IPS-18a (cell line): ENCODE measurements around the gene ST6GALNAC2.
"Not testable (repeated sequence)": the region's sequence is repeated elsewhere in the genome, so short reads cannot be mapped to it uniquely, and the experiment has no call there.

ENCODE experiments used
- H3K27ac ChIP-seq: one replicate; pipeline ENCODE4 v1.5.1; 2013; ENCODE audit warnings: low read length
- H3K27me3 ChIP-seq: one replicate; pipeline ENCODE4 v1.6.1; 2013; ENCODE audit warnings: mild to moderate bottlenecking, low read length; ENCODE audit not compliant: control insufficient read depth, insufficient read depth
- H3K36me3 ChIP-seq: one replicate; pipeline ENCODE4 v1.6.1; 2013; ENCODE audit warnings: low read depth, low read length; ENCODE audit not compliant: control insufficient read depth
- H3K4me1 ChIP-seq: one replicate; pipeline ENCODE4 v1.6.1; 2013; ENCODE audit warnings: low read depth, low read length; ENCODE audit not compliant: control insufficient read depth
- H3K4me3 ChIP-seq: one replicate; pipeline ENCODE4 v1.5.1; 2013; ENCODE audit warnings: low read length
- H3K9ac ChIP-seq: one replicate; pipeline ENCODE4 v1.6.1; 2013; ENCODE audit warnings: mild to moderate bottlenecking, low read length, moderate library complexity
- H3K9me3 ChIP-seq: one replicate; pipeline ENCODE4 v1.6.1; 2013; ENCODE audit warnings: low read depth, low read length; ENCODE audit not compliant: control insufficient read depth

The ST6GALNAC2 gene

DNA sequence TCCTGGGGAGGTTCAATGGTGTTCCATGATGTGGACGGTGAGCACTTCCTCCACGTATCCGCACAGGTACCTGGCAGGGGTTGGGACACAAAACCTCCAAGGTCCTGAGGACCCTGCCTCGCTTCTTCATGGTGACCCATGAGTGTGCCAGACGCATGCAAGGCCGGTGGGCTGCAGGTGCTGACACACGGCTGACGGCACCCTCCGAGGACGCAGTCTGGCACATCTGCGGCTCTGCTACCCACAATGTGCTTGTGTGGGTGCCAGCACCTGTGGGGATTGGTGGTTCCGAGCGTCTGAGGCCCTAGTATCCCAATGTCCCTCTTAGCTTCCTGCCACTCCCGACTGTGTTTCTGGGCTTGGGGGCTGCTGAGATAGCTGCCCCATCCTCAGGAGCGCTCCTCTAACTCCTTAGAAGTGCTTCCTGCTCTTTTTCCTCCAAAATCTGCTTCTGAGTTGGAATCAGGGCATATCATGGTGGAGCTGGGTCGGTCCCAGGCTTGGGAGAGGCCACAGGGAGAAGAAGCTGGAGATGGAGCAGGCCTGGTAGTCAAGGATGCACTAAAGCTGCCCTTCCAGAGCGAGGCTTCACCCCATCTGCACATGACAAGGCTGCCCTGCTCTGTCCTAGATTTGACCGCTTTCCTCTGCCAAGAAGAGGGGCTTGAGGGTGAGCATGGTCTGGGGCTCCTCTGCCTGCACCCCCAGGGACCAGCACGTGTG is 49.7 kb downstream of the ST6GALNAC2 start:
- H3K9me3 ChIP-seq, result no peaks in the 10 kb centered on the region
- H3K27me3 ChIP-seq, result peaks cover 48% of the 10 kb centered on the region
- H3K27ac ChIP-seq, result no peak overlapping the region
- no peaks in the 10 kb centered on the region for H3K36me3 ChIP-seq
- peaks cover 5% of the 10 kb centered on the region for H3K4me1 ChIP-seq
- no peak overlapping the region for H3K9ac ChIP-seq
- H3K4me3 ChIP-seq, result no peak overlapping the region

DNA sequence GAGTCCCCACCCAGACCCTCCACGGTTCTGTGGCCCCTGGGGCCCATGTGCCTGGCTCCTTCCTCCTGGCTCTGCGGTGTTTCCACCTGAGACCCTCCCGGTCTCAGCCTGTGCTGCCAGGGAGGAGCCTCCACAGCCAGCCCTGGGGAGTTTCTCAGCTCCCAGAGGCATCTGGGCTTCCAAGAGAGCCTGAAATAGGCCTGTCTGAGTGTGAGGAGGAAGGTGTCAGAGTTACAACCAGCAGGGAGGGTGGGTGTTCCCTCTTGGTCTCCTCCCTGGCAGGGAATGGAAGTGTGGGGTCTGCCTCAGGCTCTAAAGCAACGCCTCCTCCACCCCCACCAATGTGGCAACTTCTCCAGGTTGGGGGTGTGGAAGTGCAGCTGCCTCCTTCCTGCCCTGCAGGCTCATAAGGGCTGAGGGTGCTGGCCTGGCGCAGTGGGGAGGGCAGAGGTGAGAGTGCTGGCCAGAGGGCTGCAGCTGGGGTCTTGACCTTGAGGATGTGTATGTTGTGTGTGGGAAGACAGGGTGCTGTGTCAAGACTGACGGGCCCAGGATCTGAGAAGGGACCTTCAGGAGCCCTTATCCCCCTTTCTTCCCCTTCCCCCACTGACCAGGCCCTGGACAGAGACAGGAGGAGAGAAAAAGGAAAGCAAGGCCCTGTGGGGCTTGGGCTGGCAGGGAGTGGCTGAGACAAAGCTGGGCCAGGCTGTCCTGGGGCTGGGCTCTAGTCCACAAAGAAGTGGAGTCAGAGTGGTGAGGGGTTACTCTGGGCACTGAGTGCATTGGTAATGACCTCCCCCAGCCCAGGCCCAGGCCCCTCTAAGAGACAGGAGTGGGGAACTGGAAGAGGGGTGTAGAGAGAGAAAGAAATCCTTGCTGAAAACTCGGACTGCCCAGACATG is 50.6 kb downstream of the ST6GALNAC2 start:
- no peak overlapping the region for H3K9ac ChIP-seq
- H3K27ac ChIP-seq, result no peak overlapping the region
- no peak overlapping the region for H3K4me3 ChIP-seq
- no peaks in the 10 kb centered on the region for H3K4me1 ChIP-seq
- no peaks in the 10 kb centered on the region for H3K9me3 ChIP-seq
- H3K27me3 ChIP-seq, result peaks cover 47% of the 10 kb centered on the region
- no peaks in the 10 kb centered on the region for H3K36me3 ChIP-seq

DNA sequence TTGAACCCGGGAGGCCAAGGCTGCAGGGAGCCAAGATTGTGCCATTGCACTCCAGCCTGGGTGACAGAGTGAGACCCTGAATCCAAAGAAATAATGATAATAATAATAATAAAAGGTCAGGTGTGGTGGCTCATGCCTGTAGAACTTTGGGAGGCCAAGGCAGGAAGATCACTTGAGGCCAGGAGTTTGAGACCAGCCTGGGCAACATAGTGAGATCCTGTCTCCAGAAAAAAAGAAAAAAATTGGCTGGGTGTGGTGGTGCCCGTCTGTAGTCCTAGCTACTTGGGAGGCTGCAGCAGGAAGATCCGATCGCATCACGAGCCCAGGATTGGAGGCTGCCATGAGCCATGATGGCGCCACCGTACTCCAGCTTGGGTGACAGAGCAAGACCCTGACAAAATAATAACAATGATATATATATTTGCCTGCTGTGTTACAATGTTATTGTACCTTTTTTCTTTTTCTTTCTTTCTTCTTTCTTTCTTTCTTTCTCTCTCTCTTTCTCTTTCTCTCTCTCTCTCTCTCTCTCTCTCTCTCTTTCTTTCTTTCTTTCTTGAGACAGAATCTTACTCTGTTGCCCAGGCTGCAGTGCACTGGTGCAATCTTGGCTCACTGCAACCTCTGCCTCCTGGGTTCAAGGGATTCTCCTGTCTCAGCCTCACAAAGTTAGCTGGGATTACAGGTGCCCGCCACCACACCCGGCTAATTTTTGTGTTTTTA is 51.9 kb downstream of the ST6GALNAC2 start:
- not testable (repeated sequence) for H3K27ac ChIP-seq, H3K4me3 ChIP-seq, H3K36me3 ChIP-seq, H3K9me3 ChIP-seq, H3K4me1 ChIP-seq, H3K9ac ChIP-seq
- H3K27me3 ChIP-seq, result peaks cover 35% of the 10 kb centered on the region

DNA sequence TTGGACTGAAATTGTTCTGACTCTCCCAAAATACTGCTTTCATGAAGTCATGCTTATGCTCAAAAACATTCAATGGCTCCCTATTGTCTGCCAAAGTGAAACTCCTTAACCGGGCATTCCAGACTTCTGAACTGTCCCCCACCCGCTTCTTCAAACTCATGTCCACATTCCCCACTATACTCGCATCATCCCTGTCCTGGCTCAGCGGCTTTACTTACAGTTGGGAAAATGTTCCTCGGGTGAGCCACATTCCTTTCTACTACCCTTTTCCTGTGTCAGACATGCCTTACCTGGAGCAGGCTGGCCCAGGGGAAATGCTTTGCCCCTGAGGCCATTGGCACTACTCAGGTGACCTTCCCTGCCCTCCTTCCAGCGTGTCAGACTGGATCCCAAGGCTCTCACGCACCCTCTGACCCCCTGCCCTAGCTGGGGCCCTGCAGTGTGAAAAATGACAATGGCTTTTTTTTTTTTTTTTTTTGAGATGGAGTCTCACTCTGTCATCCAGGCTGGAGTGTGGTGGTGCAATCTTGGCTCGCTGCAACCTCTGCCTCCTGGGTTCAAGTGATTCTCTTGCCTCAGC is 53.5 kb downstream of the ST6GALNAC2 start:
- H3K36me3 ChIP-seq, result no peaks in the 10 kb centered on the region
- H3K27me3 ChIP-seq, result peaks cover 20% of the 10 kb centered on the region
- no peaks in the 10 kb centered on the region for H3K9me3 ChIP-seq
- no peak overlapping the region for H3K4me3 ChIP-seq
- no peak overlapping the region for H3K9ac ChIP-seq
- H3K4me1 ChIP-seq, result peaks cover 6% of the 10 kb centered on the region
- H3K27ac ChIP-seq, result no peak overlapping the region

DNA sequence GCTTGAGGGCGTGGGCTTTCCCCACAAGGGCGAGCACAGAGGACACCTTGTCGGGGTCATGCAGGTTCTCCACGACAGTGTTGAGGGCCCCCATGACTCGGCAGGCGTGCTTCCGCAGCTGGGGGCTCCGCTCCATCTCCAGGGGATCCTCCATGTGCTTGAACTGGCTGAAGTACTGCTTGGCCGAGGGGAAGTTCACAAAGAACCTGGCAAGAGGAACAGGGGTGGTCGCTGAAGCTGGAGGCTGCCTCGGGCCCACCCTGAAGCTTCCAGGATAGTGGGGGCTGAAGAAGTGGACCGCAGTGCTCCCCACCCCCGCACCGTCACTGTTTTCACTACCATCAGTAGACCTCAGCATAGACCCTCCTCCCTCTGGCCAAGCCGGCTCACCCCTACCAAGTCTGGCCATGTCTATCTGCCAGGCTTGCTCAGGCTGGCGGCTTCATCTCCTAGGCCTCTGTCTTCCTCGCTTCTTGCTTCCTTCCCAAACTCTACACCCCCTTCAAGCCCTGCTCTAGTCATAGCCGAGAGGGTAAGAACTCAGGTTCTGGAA is 54.1 kb downstream of the ST6GALNAC2 start:
- H3K27ac ChIP-seq, result no peak overlapping the region
- H3K27me3 ChIP-seq, result peaks cover 14% of the 10 kb centered on the region
- H3K36me3 ChIP-seq, result no peaks in the 10 kb centered on the region
- no peak overlapping the region for H3K9ac ChIP-seq
- H3K4me3 ChIP-seq, result no peak overlapping the region
- peaks cover 6% of the 10 kb centered on the region for H3K4me1 ChIP-seq
- no peaks in the 10 kb centered on the region for H3K9me3 ChIP-seq

DNA sequence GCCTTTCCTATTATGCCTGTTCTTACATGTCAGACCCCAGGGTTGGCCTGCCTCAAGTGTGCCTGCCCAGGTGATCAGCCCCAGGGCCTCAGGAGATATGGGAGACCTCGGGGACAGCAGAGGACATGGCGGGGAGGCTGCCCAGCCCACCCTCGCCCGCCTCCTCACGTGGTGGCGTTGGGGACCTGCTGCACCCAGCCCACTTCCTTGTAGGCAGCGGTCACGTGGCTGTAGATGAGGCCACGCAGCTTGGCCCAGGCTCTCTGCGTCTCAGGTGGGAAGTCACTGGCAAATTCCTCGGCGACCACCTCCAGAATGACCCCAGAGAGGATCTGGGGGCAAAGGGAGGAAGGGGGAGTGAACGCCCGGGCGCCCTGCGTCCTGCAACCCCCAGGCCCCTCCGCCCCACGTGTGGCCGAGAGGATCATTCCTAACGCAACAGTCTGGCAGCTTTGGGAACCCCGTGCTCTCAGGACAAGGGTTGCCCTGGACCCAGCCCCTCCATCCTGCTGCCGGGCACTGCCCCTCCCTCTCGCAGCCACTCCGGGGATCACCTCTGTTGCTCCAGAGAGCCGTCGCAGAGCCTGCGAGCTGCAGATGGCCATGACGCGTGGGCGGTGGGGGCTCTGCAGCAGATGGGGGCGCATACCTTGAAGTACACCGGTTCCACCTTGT is 54.7 kb downstream of the ST6GALNAC2 start:
- Histone ChIP-seq H3K9ac (no peak overlapping the region), H3K4me3 (no peak overlapping the region), H3K27ac (no peak overlapping the region), H3K4me1 (peaks cover 6% of the 10 kb centered on the region), H3K36me3 (no peaks in the 10 kb centered on the region), H3K27me3 (peaks cover 7% of the 10 kb centered on the region), H3K9me3 (no peaks in the 10 kb centered on the region)

DNA sequence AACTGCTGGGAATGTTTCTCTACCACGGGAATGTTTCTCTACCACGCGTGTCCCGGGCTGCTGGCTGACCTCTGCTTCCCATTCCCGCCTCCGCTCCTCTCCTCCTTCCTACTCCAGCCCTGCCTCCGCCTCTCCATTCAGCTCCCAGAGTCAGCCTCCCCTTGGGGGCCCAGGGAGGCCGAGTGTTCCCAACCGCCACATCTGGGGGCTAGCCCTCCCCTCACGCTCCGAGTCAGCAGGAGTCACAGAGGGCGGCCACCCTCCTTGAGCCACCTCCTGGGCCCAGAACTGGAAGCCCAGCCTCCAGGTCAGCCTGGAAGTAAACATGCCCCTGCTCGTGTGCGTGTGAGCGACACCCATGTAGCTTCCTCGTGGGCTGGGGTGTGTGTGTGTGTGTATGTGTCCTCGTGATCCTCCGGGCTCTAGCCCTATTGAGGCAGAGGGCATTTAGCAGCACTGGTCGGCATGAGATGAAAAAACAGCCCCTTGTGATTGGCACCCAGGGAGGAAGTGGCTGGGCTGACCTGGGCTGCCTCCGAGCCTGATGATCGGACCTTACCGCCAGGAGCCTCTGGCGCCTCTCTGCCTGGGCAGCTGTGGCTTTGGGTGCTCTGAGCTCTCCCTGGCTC is 55.5 kb downstream of the ST6GALNAC2 start:
- Histone ChIP-seq H3K27me3 (peaks cover 1% of the 10 kb centered on the region), H3K9ac (no peak overlapping the region), H3K4me1 (peaks cover 6% of the 10 kb centered on the region), H3K4me3 (no peak overlapping the region), H3K36me3 (no peaks in the 10 kb centered on the region), H3K27ac (no peak overlapping the region), H3K9me3 (no peaks in the 10 kb centered on the region)

DNA sequence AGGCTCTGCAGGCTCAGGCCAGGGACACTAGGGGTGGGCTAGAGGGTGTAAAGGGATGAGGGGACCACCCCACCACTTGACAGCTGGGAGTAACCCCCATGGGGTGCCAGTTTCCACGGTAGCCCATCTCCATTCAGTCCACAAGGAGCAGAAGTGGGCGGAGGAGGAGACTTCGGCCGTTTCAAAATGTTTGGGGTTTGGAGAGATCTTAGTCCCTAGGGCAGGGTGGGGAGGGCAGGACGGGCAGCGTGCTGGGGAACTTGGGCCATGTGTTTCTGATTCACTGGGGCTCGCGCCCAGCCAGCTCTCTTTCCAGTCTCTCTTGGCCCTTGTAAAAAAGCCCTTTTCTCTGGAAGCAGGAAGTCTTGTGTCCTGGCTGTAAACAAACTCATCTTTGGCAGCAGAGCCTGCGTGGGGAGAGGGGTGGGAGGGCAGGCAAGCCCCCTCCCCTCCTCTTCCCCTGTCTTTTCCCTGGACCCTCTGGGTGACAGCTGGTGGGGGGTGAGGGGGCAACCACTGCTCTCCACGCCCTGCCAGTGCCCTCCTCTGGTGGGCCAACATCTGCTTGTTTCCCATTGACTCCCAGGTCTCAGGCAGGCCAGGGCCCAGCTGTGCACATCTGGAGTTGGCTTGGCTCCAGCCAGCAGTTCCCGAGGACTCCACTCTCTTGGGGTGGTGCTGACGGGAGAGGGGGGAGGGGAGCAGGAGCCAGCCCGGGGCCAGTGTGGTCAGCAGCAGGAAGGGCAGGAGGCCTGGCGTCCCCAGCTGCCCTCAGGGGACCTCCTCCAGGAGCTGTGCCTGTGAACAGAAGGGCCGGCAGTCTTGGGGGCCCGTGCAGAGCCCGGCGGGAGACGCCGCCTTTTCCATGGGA is 56.2 kb downstream of the ST6GALNAC2 start:
- no peak overlapping the region for H3K9ac ChIP-seq
- no peaks in the 10 kb centered on the region for H3K9me3 ChIP-seq
- H3K4me1 ChIP-seq, result peaks cover 6% of the 10 kb centered on the region
- H3K27ac ChIP-seq, result no peak overlapping the region
- no peaks in the 10 kb centered on the region for H3K36me3 ChIP-seq
- no peak overlapping the region for H3K4me3 ChIP-seq
- no peaks in the 10 kb centered on the region for H3K27me3 ChIP-seq

DNA sequence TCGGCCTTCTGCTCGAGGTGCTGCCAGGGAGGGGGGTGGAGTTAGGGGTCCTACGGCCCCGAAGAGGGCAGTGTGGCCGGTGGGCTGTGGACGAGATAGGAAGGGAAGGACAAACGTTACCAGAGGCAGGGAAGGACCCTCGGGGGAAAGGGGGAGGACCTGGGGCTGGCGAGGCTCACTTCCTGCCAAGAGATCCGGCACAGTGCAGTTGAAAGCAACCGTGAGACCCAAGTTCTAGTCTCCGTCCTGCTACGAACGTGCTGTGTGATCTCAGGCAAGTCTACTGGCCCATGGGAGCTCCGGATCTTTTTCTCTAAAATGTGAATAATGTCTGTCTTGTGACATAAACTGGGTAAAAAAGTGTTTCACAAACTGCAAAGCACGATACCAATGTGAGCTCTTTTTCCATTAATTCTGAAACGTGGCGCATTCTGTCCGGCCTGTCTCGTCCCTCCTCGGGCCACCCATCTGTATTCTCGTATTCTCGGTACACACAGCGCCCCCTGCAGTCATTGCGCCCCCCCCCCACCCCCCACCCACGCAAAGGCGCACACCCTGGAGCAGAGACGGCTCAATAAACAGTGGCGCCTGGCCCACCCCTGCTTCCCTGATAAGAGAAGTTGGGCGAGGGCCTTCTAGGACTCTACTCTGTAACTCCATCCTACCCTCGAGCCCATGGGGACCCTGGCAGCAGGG is 57.0 kb downstream of the ST6GALNAC2 start:
- no peak overlapping the region for H3K4me3 ChIP-seq

More for the DNA sequence above, 57.0 kb downstream of the ST6GALNAC2 start:
- H3K27ac ChIP-seq, result no peak overlapping the region
- no peaks in the 10 kb centered on the region for H3K36me3 ChIP-seq
- no peak overlapping the region for H3K9ac ChIP-seq
- peaks cover 2% of the 10 kb centered on the region for H3K27me3 ChIP-seq
- no peaks in the 10 kb centered on the region for H3K9me3 ChIP-seq
- peaks cover 6% of the 10 kb centered on the region for H3K4me1 ChIP-seq
